ENCODE data around the gene RBFOX2.

The RBFOX2 gene

GRCh38 chr22:35854334-35854733 is 174.3 kb downstream of the RBFOX2 start:
- no peak for DNase-seq

- DNase-seq, result no peak
Measured at GRCh38 chr22:35852076-35852475, 176.5 kb downstream of the RBFOX2 start.

GRCh38 chr22:35850831-35851230 is 177.8 kb downstream of the RBFOX2 start:
- no peak for DNase-seq

- DNase-seq, result no peak
Measured at GRCh38 chr22:35846804-35847203, 181.8 kb downstream of the RBFOX2 start.

GRCh38 chr22:35844886-35845285 is 183.7 kb downstream of the RBFOX2 start:
- no peak for DNase-seq

GRCh38 chr22:35842954-35843353 is 185.7 kb downstream of the RBFOX2 start:
- DNase-seq, result no peak

GRCh38 chr22:35842519-35842913 is 186.1 kb downstream of the RBFOX2 start:
- no peak for DNase-seq

- DNase-seq, result no peak
Measured at GRCh38 chr22:35841907-35842518, 186.6 kb downstream of the RBFOX2 start.

GRCh38 chr22:35840302-35840739 is 188.3 kb downstream of the RBFOX2 start:
- peak; percentile 95 for DNase-seq

- no peak for DNase-seq
Measured at GRCh38 chr22:35839841-35840301, 188.8 kb downstream of the RBFOX2 start.

GRCh38 chr22:35838855-35839576 is 189.6 kb downstream of the RBFOX2 start:
- peak; percentile 56 for DNase-seq

GRCh38 chr22:35837101-35837727 is 191.4 kb downstream of the RBFOX2 start:
- no peak for DNase-seq

- DNase-seq, result peak; percentile 15
Measured at GRCh38 chr22:35835998-35836691, 192.5 kb downstream of the RBFOX2 start.

GRCh38 chr22:35835267-35835997 is 193.2 kb downstream of the RBFOX2 start:
- DNase-seq, result no peak

GRCh38 chr22:35834061-35834460 is 194.6 kb downstream of the RBFOX2 start:
- no peak for DNase-seq

GRCh38 chr22:35830305-35830704 is 198.3 kb downstream of the RBFOX2 start:
- DNase-seq, result no peak

- no peak for DNase-seq
Measured at GRCh38 chr22:35824256-35824655, 204.4 kb downstream of the RBFOX2 start.

- DNase-seq, result no peak
Measured at GRCh38 chr22:35821654-35822053, 207.0 kb downstream of the RBFOX2 start.

- DNase-seq, result no peak
Measured at GRCh38 chr22:35819421-35819820, 209.2 kb downstream of the RBFOX2 start.

GRCh38 chr22:35818897-35819296 is 209.7 kb downstream of the RBFOX2 start:
- DNase-seq, result no peak

- DNase-seq, result no peak
Measured at GRCh38 chr22:35812600-35812999, 216.0 kb downstream of the RBFOX2 start.

- no peak for DNase-seq
Measured at GRCh38 chr22:35811670-35812069, 217.0 kb downstream of the RBFOX2 start.

GRCh38 chr22:35809816-35810215 is 218.8 kb downstream of the RBFOX2 start:
- no peak for DNase-seq

Measured in NCI-H2171 (cell line).